ENCODE data around the gene SYTL3. TPM values are rescaled to one million over a fixed set of nuclear protein-coding genes. Genes with fewer than 3 reads are reported as not detected.
"Not testable (repeated sequence)": the region's sequence is repeated elsewhere in the genome, so short reads cannot be mapped to it uniquely, and the experiment has no call there.

Gene SYTL3
- total RNA-seq, 4 donors from 2014 or later: 1.8 to 5.7 (median 2.9) TPM

DNA sequence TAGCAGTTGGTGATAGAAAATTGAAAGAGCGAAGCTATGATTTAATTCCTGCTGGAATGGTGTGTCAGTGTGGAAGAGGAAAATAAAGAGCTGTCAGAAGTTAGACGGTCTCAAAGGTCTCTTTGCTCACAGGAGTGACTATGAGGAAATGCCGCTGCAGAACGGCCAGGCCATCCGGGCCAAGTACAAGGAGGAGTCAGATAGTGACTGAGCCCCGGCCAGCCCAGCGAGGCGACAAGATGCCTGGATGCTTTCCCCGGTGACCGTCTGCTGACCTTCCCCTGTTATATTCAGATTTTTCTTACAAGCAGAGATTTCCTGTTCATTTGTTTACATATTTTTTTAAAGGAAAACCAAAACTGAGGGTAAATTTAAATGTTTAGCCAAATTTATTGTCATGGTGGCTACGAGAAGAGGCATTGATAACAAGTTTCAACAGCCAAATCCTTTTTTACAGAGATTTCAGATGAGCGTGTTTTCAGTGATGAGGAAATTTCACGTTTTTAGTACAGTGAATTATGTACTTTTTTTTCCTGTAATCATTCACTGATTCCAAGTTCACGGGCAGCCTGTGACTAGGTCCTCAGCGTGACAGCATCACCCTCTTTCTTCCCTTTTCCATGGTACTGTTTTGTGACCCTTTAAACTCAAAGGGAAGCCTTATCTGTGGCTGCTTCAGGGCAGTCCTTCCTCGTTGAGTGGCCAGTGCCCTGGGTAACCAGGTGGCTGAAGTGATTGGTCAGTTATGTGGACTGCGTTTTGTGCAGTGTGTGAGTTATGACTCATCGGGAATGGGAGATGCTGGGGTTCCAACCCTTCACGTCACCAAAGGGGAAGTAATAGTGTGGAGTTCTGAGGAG is 17.9 kb upstream of the SYTL3 start:
- no peak for TF ChIP-seq POLR2A (IDR thresholded peaks at IDR 0.05)
- TF ChIP-seq, protein P1, sequence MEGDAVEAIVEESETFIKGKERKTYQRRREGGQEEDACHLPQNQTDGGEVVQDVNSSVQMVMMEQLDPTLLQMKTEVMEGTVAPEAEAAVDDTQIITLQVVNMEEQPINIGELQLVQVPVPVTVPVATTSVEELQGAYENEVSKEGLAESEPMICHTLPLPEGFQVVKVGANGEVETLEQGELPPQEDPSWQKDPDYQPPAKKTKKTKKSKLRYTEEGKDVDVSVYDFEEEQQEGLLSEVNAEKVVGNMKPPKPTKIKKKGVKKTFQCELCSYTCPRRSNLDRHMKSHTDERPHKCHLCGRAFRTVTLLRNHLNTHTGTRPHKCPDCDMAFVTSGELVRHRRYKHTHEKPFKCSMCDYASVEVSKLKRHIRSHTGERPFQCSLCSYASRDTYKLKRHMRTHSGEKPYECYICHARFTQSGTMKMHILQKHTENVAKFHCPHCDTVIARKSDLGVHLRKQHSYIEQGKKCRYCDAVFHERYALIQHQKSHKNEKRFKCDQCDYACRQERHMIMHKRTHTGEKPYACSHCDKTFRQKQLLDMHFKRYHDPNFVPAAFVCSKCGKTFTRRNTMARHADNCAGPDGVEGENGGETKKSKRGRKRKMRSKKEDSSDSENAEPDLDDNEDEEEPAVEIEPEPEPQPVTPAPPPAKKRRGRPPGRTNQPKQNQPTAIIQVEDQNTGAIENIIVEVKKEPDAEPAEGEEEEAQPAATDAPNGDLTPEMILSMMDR (IDR thresholded peaks at IDR 0.05): no peak
- H3K4me3 ChIP-seq (ENCODE audit: low read depth, poor library complexity, severe bottlenecking): no peak overlapping the region
- intact Hi-C loops (cut with DNase I; ENCODE audit: low total_unique reads): no loop called here
- WGBS, 2 donors: 58 to 61% methylated on average over 19 of the region's 19 CpGs
- peak; percentile 62 to 93 for DNase-seq (ENCODE audit: low spot score in 2 of 2)

DNA sequence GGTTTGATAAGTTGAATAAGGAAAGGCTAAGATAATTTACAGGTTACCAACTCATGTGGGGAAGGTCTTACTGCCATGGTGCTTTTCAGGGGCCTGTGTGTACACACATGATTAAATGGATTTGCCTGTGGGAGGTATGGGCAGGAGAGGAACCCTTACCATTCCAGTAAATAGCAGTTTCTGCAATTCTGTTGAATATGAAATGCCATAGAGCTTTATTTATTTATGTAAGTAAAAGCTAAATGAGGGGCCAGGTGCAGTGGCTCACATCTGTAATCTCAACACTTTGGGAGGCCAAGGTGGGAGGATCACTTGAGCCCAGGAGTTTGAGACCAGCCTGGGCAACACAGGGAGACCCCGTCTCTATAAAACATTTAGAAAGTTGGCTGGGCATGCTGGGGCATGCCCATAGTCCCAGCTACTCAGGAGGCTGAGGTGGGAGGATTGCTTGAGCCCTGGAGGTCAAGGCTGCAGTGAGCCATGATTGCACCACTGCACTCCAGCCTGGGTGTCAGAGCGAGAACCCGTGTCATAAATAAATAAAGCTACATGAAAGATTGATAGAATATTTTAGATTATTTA is 17.2 kb upstream of the SYTL3 start:
- 85 to 96% methylated on average over 3 of the region's 3 CpGs for WGBS, 2 donors
- H3K4me3 ChIP-seq (ENCODE audit: low read depth, poor library complexity, severe bottlenecking); intact Hi-C loops (cut with DNase I; ENCODE audit: low total_unique reads); DNase-seq (ENCODE audit: low spot score in 2 of 2): not testable (repeated sequence)

DNA sequence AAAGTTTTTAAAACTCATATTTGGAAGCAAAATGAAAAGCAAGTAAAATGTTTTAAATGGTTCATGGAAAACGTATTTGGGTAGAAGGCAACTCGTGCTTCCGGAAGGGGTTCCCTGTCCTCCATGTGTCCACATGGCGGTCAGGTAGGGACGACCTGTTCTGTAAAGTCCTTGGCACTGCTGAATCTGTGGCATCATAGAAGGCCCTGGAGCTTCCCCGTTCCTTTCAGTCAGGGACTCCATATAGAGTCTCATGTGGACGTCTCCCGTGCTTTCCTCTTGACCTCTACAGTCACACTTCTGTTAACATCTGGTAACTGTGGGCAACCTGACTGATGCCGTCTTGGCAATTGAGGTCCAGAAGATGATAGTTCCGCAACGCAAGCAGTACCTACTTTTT is 16.7 kb upstream of the SYTL3 start:
- no peak for DNase-seq (ENCODE audit: low spot score in 2 of 2)
- intact Hi-C loops (cut with DNase I; ENCODE audit: low total_unique reads): no loop called here
- no peak overlapping the region for H3K4me3 ChIP-seq (ENCODE audit: low read depth, poor library complexity, severe bottlenecking)
- no peak for TF ChIP-seq POLR2A (IDR thresholded peaks at IDR 0.05)
- TF ChIP-seq, protein P1 (IDR thresholded peaks at IDR 0.05): no peak
- 94 to 95% methylated on average over 11 of the region's 11 CpGs for WGBS, 2 donors

DNA sequence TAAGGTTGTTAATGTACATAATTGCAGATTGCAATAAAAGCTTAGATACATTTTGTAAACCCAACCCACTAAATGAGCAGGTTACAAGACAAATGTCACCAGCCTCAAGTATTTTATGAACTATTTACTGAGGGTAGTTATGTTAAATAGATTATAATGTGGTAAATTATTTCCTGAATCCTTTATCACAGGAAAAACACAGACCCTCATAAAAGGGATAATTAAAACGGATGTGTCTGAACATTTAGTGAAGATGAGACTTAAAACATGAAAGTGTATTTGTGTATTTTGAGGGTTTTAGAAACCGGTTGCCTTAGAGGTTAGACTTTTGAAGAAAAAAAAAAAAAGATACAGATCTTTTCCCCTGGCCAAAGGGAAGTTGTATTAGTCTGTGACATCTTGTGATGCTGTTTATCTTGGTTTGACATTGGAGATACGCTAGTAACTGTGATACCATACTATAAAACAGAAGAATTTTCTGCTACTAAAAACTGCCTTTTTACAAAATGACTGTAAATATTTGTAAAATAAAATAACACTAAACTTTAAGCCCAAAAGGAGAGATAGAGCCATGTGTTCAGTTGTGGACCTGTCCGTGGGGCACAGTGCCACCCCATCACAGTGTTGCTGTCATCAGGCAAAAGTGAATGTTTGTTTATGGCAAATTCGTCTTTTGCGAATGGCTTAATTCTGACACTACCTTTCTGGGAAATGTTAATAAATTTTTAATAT is 15.0 kb upstream of the SYTL3 start:
- 78 to 88% methylated on average over 6 of the region's 6 CpGs for WGBS, 2 donors
- no peak for DNase-seq (ENCODE audit: low spot score in 2 of 2)
- no peak overlapping the region for H3K4me3 ChIP-seq (ENCODE audit: low read depth, poor library complexity, severe bottlenecking)
- TF ChIP-seq, protein P1 (IDR thresholded peaks at IDR 0.05): no peak
- TF ChIP-seq POLR2A (IDR thresholded peaks at IDR 0.05): no peak
- intact Hi-C loops (cut with DNase I; ENCODE audit: low total_unique reads): no loop called here

DNA sequence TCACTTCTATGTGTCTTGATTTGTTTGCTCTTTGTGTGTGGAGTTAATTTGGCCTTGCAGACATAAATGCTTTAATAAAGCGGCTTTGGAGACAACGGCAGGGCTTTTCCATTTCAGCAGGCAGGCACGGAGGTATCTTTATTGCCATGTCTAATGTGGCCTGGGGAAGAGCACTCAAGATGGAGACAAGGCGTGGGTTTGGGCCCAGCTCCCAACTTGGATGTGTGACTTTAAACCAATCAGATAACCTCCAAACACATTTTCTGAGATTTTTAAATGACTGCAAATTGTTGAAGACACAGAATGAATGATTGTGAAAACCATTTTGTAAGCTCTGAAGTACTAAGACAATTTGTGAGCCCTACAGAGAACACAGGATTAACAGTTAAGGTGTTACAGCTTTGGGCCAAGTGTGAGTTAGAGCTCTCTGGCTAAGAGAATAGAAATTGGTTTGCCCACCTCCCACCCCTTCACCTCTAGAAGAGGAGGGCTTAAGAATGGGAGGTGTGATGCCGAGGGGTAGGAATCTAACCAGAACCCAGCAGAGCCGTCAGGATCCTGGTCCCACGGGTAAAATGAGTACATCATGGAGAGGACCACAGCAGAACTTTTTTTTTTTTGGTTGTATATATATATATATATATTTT is 14.3 kb upstream of the SYTL3 start:
- WGBS, 2 donors: 91 to 92% methylated on average over 7 of the region's 7 CpGs
- no peak for DNase-seq (ENCODE audit: low spot score in 2 of 2)
- TF ChIP-seq, protein P1 (IDR thresholded peaks at IDR 0.05): no peak
- no peak for TF ChIP-seq POLR2A (IDR thresholded peaks at IDR 0.05)
- intact Hi-C loops (cut with DNase I; ENCODE audit: low total_unique reads): no loop called here
- H3K4me3 ChIP-seq (ENCODE audit: low read depth, poor library complexity, severe bottlenecking): no peak overlapping the region

DNA sequence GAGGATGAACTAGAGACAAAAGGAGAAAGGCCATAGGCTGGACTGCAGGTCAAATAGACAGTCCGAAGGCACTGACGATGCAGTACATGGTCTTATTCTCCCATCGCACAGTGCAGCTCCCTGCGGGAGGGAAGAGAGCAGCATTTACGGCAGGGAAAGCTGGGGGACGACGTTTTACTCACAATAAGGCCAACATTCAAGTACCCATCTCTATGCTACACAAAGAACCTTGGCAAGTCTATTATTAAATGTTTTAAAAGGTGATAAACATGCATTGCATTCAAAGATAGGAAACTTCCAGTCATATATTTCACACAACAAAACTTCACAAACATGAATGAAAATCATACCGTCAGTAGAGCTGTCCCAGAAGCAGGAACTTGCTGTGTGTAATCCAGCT is 13.1 kb upstream of the SYTL3 start:
- intact Hi-C loops (cut with DNase I; ENCODE audit: low total_unique reads): no loop called here
- H3K4me3 ChIP-seq (ENCODE audit: low read depth, poor library complexity, severe bottlenecking): no peak overlapping the region
- 92 to 93% methylated on average over 8 of the region's 8 CpGs for WGBS, 2 donors
- DNase-seq (ENCODE audit: low spot score in 2 of 2): no peak
- TF ChIP-seq, protein P1 (IDR thresholded peaks at IDR 0.05): no peak
- TF ChIP-seq POLR2A (IDR thresholded peaks at IDR 0.05): no peak

Data from lower leg skin (tissue), 4 donors.